ENCODE data around the gene SLC16A13.

DNA sequence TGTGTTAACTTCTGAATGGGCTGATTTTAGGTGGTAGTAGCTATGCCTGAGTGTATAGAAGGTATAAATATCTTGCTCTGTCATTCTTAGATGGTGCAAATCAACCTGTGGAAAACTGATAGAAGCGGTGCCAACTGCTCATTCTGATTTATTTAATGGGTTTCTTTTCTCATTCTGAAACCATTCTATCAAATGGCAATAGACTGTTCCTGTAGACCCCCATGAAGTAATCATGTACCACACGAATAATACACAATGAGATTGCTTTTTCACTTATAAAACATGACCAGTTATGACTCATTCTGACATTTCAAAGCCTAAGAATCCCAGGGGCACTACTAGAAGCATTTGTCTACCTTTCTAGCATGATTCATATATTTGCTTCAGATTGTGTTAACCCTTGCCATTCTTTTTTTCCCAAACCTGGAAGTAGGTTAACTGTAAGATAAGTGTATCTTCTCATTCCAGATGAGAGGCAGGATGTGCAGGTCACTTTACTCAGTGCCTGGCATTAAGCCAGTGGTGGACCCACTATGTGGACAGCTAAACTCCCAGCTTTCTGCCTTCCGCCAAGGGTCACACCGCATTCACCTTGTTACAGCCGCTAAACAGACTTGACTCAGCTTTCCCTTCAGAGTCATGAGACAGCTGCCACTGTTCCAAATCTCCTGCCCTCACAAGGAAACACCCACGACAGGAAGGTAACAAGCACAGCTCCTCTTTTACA, 24.5 kb downstream of the SLC16A13 start:
- TF ChIP-seq, protein P1, sequence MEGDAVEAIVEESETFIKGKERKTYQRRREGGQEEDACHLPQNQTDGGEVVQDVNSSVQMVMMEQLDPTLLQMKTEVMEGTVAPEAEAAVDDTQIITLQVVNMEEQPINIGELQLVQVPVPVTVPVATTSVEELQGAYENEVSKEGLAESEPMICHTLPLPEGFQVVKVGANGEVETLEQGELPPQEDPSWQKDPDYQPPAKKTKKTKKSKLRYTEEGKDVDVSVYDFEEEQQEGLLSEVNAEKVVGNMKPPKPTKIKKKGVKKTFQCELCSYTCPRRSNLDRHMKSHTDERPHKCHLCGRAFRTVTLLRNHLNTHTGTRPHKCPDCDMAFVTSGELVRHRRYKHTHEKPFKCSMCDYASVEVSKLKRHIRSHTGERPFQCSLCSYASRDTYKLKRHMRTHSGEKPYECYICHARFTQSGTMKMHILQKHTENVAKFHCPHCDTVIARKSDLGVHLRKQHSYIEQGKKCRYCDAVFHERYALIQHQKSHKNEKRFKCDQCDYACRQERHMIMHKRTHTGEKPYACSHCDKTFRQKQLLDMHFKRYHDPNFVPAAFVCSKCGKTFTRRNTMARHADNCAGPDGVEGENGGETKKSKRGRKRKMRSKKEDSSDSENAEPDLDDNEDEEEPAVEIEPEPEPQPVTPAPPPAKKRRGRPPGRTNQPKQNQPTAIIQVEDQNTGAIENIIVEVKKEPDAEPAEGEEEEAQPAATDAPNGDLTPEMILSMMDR (conservative IDR thresholded peaks at IDR 0.05; ENCODE audit: low read depth, low read length) = no peak
- TF ChIP-seq EZH2 (IDR thresholded peaks at IDR 0.05; ENCODE audit: borderline replicate concordance, low read depth, low read length, poor library complexity, severe bottlenecking) = no peak
